GM04503 (cell line): Measurements from ENCODE around the gene KANSL1.
"Not testable (repeated sequence)": the region's sequence is repeated elsewhere in the genome, so short reads cannot be mapped to it uniquely, and the experiment has no call there.

Source experiments
- DNase-seq: peaks from one replicate; pipeline ENCODE4 v3.0.0-alpha.2; 2012; ENCODE audit warnings: low read depth

KANSL1 gene

DNA sequence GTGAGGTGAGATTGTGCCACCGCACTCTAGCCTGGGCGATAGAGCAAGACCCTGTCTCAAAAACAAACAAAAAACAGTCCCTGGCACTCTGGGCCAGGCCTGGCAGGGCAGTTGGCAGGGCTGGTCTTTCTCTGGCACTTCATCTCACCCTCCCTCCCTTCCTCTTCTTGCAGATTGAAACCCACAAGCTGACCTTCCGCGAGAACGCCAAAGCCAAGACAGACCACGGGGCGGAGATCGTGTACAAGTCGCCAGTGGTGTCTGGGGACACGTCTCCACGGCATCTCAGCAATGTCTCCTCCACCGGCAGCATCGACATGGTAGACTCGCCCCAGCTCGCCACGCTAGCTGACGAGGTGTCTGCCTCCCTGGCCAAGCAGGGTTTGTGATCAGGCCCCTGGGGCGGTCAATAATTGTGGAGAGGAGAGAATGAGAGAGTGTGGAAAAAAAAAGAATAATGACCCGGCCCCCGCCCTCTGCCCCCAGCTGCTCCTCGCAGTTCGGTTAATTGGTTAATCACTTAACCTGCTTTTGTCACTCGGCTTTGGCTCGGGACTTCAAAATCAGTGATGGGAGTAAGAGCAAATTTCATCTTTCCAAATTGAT is 169.3 kb downstream of the KANSL1 start:
- DNase-seq: no peak

DNA sequence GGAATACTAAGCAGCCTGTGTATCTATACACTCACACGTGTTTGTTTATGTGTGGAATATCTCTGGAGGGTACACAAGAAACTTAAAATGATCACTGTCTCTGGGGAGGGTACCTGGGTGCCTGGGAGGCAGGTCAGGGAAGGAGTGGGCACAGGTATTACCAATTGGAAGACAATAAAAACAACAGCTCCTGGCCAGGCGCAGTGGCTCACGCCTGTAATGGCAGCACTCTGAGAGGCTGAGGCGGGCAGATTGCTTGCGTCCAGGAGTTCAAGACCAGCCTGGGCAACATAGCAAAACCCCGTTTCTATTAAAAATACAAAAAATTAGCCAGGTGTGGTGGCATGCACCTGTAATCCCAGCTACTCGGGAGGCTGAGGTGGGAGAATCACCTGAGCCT is 169.9 kb downstream of the KANSL1 start:
- not testable (repeated sequence) for DNase-seq

DNA sequence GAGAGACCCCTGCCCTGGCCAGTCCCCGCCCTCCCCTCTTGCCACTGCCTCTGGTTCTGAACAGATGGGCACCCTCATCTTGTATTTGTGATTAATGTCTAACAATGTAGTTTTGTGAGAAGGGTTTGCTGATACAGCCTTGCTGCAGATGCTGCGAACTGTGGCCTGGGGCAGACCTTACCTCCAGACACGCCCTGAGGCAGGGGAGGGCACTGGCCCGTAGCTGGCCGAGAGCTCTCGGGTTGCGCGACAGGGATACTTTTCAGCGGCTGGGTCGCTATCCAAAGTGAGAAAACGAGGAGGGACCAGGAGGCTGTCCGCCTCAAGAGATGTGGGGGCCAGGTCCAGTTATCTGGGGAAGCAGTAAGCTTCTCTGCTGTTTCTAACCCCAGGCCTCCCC is 172.2 kb downstream of the KANSL1 start:
- DNase-seq: no peak

DNA sequence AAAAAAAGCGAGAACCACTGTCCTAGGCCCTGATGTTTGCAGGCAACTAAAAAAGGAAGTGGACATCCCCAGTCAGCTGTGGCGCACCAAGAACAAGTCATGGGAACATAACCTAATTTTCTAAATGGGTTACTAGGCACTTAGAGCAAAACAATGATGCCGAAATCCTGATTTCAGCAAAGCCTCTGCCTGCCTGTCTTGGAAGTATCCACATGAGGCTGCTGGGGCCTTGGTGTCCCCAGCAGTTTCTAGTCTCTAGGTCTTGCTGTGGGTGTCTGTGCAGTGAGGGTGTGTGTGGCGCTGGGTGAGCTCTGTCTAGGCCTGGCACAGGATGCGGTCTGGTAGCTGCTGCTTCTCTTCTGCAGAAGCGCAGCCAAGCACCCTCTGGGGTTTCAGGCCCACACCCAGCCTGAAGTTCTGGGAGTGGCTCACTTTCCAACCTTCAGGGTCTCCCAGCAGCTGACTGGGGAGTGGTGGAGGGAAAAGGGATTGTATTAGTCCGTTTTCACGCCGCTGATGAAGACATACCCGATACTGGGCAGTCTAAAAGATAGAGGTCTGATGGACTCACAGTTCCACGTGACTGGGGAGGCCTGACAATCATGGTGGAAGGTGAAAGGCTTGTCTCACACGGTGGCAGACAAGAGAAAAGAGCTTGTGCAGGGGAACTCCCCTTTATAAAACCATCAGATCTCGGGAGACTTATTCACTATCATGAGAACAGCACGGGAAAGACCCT is 173.0 kb downstream of the KANSL1 start:
- no peak for DNase-seq

DNA sequence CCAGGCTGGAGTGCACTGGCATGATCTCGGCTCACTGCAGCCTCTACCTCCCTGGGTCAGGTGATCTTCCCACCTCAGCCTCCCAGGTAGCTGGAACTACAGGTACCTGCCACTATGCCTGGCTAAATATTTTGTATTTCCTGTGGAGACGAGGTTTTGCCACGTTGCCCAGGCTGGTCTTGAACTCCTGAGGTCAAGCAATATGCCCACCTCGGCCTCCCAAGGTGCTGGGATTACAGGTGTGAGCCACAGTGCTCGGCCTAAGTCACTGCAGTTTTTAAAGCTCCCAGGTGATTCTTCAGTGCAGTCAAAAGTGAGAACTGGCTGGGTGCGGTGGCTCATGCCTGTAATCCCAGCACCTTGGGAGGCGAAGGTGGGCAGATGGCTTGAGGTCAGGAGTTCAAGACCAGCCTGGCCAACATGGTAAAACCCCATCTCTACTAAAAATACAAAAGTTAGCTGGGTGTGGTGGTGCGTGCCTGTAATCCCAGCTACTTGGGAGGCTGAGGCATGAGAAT is 173.8 kb downstream of the KANSL1 start:
- DNase-seq: not testable (repeated sequence)

DNA sequence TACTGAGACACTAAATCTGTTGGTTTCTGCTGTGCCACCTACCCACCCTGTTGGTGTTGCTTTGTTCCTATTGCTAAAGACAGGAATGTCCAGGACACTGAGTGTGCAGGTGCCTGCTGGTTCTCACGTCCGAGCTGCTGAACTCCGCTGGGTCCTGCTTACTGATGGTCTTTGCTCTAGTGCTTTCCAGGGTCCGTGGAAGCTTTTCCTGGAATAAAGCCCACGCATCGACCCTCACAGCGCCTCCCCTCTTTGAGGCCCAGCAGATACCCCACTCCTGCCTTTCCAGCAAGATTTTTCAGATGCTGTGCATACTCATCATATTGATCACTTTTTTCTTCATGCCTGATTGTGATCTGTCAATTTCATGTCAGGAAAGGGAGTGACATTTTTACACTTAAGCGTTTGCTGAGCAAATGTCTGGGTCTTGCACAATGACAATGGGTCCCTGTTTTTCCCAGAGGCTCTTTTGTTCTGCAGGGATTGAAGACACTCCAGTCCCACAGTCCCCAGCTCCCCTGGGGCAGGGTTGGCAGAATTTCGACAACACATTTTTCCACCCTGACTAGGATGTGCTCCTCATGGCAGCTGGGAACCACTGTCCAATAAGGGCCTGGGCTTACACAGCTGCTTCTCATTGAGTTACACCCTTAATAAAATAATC is 179.6 kb downstream of the KANSL1 start:
- peak; percentile 62 for DNase-seq

DNA sequence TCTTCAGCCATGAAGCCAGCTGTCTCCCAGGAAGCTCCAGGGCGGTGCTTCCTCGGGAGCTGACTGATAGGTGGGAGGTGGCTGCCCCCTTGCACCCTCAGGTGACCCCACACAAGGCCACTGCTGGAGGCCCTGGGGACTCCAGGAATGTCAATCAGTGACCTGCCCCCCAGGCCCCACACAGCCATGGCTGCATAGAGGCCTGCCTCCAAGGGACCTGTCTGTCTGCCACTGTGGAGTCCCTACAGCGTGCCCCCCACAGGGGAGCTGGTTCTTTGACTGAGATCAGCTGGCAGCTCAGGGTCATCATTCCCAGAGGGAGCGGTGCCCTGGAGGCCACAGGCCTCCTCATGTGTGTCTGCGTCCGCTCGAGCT is 180.1 kb downstream of the KANSL1 start:
- no peak for DNase-seq

DNA sequence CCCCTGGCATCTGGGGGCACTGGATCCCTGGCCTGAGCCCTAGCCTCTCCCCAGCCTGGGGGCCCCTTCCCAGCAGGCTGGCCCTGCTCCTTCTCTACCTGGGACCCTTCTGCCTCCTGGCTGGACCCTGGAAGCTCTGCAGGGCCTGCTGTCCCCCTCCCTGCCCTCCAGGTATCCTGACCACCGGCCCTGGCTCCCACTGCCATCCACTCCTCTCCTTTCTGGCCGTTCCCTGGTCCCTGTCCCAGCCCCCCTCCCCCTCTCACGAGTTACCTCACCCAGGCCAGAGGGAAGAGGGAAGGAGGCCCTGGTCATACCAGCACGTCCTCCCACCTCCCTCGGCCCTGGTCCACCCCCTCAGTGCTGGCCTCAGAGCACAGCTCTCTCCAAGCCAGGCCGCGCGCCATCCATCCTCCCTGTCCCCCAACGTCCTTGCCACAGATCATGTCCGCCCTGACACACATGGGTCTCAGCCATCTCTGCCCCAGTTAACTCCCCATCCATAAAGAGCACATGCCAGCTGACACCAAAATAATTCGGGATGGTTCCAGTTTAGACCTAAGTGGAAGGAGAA is 180.6 kb downstream of the KANSL1 start:
- no peak for DNase-seq

DNA sequence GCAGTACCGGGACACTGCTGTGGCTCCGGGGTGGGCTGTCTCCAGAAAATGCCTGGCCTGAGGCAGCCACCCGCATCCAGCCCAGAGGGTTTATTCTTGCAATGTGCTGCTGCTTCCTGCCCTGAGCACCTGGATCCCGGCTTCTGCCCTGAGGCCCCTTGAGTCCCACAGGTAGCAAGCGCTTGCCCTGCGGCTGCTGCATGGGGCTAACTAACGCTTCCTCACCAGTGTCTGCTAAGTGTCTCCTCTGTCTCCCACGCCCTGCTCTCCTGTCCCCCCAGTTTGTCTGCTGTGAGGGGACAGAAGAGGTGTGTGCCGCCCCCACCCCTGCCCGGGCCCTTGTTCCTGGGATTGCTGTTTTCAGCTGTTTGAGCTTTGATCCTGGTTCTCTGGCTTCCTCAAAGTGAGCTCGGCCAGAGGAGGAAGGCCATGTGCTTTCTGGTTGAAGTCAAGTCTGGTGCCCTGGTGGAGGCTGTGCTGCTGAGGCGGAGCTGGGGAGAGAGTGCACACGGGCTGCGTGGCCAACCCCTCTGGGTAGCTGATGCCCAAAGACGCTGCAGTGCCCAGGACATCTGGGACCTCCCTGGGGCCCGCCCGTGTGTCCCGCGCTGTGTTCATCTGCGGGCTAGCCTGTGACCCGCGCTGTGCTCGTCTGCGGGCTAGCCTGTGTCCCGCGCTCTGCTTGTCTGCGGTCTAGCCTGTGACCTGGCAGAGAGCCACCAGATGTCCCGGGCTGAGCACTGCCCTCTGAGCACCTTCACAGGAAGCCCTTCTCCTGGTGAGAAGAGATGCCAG is 181.3 kb downstream of the KANSL1 start:
- no peak for DNase-seq

DNA sequence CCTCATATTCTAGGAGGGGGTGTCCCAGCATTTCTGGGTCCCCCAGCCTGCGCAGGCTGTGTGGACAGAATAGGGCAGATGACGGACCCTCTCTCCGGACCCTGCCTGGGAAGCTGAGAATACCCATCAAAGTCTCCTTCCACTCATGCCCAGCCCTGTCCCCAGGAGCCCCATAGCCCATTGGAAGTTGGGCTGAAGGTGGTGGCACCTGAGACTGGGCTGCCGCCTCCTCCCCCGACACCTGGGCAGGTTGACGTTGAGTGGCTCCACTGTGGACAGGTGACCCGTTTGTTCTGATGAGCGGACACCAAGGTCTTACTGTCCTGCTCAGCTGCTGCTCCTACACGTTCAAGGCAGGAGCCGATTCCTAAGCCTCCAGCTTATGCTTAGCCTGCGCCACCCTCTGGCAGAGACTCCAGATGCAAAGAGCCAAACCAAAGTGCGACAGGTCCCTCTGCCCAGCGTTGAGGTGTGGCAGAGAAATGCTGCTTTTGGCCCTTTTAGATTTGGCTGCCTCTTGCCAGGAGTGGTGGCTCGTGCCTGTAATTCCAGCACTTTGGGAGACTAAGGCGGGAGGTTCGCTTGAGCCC is 182.5 kb downstream of the KANSL1 start:
- DNase-seq: no peak

DNA sequence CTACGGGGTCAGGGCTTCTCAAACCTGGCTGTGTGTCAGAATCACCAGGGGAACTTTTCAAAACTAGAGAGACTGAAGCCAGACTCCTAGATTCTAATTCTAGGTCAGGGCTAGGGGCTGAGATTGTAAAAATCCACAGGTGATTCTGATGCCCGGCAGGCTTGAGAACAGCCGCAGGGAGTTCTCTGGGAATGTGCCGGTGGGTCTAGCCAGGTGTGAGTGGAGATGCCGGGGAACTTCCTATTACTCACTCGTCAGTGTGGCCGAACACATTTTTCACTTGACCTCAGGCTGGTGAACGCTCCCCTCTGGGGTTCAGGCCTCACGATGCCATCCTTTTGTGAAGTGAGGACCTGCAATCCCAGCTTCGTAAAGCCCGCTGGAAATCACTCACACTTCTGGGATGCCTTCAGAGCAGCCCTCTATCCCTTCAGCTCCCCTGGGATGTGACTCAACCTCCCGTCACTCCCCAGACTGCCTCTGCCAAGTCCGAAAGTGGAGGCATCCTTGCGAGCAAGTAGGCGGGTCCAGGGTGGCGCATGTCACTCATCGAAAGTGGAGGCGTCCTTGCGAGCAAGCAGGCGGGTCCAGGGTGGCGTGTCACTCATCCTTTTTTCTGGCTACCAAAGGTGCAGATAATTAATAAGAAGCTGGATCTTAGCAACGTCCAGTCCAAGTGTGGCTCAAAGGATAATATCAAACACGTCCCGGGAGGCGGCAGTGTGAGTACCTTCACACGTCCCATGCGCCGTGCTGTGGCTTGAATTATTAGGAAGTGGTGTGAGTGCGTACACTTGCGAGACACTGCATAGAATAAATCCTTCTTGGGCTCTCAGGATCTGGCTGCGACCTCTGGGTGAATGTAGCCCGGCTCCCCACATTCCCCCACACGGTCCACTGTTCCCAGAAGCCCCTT is 183.3 kb downstream of the KANSL1 start:
- DNase-seq: no peak

DNA sequence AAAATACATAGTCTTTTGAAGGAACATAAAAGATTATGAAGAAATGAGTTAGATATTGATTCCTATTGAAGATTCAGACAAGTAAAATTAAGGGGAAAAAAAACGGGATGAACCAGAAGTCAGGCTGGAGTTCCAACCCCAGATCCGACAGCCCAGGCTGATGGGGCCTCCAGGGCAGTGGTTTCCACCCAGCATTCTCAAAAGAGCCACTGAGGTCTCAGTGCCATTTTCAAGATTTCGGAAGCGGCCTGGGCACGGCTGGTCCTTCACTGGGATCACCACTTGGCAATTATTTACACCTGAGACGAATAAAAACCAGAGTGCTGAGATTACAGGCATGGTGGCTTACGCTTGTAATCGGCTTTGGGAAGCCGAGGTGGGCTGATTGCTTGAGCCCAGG is 184.6 kb downstream of the KANSL1 start:
- DNase-seq: no peak

DNA sequence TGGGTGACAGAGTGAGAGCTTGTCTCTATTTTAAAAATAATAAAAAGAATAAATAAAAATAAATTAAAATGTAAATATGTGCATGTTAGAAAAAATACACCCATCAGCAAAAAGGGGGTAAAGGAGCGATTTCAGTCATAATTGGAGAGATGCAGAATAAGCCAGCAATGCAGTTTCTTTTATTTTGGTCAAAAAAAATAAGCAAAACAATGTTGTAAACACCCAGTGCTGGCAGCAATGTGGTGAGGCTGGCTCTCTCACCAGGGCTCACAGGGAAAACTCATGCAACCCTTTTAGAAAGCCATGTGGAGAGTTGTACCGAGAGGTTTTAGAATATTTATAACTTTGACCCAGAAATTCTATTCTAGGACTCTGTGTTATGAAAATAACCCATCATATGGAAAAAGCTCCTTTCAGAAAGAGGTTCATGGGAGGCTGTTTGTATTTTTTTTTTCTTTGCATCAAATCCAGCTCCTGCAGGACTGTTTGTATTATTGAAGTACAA is 185.7 kb downstream of the KANSL1 start:
- no peak for DNase-seq

DNA sequence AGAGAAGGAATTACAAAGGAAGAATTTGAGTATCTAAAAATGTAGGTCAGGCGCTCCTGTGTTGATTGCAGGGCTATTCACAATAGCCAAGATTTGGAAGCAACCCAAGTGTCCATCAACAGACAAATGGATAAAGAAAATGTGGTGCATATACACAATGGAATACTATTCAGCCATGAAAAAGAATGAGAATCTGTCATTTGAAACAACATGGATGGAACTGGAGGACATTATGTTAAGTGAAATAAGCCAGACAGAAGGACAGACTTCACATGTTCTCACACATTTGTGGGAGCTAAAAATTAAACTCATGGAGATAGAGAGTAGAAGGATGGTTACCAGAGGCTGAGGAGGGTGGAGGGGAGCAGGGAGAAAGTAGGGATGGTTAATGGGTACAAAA is 187.1 kb downstream of the KANSL1 start:
- not testable (repeated sequence) for DNase-seq

DNA sequence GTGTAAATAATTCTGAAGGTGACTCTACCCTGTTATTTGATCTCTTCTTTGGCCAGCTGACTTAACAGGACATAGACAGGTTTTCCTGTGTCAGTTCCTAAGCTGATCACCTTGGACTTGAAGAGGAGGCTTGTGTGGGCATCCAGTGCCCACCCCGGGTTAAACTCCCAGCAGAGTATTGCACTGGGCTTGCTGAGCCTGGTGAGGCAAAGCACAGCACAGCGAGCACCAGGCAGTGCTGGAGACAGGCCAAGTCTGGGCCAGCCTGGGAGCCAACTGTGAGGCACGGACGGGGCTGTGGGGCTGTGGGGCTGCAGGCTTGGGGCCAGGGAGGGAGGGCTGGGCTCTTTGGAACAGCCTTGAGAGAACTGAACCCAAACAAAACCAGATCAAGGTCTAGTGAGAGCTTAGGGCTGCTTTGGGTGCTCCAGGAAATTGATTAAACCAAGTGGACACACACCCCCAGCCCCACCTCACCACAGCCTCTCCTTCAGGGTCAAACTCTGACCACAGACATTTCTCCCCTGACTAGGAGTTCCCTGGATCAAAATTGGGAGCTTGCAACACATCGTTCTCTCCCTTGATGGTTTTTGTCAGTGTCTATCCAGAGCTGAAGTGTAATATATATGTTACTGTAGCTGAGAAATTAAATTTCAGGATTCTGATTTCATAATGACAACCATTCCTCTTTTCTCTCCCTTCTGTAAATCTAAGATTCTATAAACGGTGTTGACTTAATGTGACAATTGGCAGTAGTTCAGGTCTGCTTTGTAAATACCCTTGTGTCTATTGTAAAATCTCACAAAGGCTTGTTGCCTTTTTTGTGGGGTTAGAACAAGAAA is 189.1 kb downstream of the KANSL1 start:
- DNase-seq: no peak

DNA sequence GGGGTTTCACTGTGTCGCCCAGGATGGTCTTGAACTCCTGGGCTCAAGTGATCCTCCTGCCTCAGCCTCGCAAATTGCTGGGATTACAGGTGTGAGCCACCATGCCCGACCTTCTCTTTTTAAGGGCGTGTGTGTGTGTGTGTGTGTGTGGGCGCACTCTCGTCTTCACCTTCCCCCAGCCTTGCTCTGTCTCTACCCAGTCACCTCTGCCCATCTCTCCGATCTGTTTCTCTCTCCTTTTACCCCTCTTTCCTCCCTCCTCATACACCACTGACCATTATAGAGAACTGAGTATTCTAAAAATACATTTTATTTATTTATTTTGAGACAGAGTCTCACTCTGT is 190.3 kb downstream of the KANSL1 start:
- no peak for DNase-seq

DNA sequence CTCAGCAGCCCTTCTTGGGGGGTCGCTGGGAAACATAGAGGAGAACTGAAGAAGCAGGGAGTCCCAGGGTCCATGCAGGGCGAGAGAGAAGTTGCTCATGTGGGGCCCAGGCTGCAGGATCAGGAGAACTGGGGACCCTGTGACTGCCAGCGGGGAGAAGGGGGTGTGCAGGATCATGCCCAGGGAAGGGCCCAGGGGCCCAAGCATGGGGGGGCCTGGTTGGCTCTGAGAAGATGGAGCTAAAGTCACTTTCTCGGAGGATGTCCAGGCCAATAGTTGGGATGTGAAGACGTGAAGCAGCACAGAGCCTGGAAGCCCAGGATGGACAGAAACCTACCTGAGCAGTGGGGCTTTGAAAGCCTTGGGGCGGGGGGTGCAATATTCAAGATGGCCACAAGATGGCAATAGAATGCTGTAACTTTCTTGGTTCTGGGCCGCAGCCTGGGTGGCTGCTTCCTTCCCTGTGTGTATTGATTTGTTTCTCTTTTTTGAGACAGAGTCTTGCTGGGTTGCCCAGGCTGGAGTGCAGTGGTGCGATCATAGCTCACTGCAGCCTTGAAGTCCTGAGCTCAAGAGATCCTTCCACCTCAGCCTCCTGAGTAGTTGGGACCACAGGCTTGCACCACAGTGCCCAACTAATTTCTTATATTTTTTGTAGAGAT is 190.8 kb downstream of the KANSL1 start:
- no peak for DNase-seq

DNA sequence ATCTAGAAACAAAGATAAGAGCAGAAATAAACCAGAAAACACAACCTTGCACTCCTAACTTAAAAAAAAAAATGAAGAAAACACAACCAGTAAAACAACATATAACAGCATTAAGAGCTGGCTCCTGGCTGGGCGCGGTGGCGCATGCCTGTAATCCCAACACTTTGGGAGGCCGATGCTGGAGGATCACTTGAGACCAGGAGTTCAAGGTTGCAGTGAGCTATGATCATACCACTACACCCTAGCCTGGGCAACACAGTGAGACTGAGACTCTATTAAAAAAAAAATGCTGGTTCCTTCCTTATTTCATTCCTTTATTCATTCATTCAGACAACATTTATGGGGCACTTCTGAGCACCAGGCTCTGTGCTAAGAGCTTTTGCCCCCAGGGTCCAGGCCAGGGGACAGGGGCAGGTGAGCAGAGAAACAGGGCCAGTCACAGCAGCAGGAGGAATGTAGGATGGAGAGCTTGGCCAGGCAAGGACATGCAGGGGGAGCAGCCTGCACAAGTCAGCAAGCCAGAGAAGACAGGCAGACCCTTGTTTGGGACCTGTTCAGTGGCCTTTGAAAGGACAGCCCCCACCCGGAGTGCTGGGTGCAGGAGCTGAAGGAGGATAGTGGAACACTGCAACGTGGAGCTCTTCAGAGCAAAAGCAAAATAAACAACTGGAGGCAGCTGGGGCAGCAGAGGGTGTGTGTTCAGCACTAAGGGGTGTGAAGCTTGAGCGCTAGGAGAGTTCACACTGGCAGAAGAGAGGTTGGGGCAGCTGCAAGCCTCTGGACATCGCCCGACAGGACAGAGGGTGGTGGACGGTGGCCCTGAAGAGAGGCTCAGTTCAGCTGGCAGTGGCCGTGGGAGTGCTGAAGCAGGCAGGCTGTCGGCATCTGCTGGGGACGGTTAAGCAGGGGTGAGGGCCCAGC is 191.6 kb downstream of the KANSL1 start:
- DNase-seq: no peak
